ENCODE measurements around the gene NAXE.

Gene NAXE

GRCh38 chr1:156590326-156591180 lies 1.0 kb upstream of the NAXE start:
- ATAC-seq: no peak
- no peak for TF ChIP-seq RARB (CRISPR knock-in tag; IDR thresholded peaks at IDR 0.05)
- no peak for TF ChIP-seq ZFP30 (CRISPR knock-in tag; IDR thresholded peaks at IDR 0.05)
- no peak for TF ChIP-seq ESRRG (CRISPR knock-in tag; IDR thresholded peaks at IDR 0.05)
- TF ChIP-seq ISL1 (CRISPR knock-in tag; IDR thresholded peaks at IDR 0.05): no peak
- TF ChIP-seq SNAI2 (CRISPR knock-in tag; IDR thresholded peaks at IDR 0.05): no peak
- no peak for TF ChIP-seq ZFP3 (CRISPR knock-in tag; IDR thresholded peaks at IDR 0.05)
- TF ChIP-seq TSHZ2 (CRISPR knock-in tag; IDR thresholded peaks at IDR 0.05): no peak
- TF ChIP-seq CSRNP3 (CRISPR knock-in tag; IDR thresholded peaks at IDR 0.05): no peak
- TF ChIP-seq ZNF8 (CRISPR knock-in tag; IDR thresholded peaks at IDR 0.05): no peak
- no peak for TF ChIP-seq CREB5 (CRISPR knock-in tag; IDR thresholded peaks at IDR 0.05; ENCODE audit: low read depth)
- TF ChIP-seq PATZ1 (CRISPR knock-in tag; IDR thresholded peaks at IDR 0.05; ENCODE audit: borderline replicate concordance): no peak
- TF ChIP-seq POU6F1 (CRISPR knock-in tag; IDR thresholded peaks at IDR 0.05; ENCODE audit: borderline replicate concordance, low read depth): no peak
- TF ChIP-seq ARNTL (CRISPR knock-in tag; IDR thresholded peaks at IDR 0.05; ENCODE audit: borderline replicate concordance, low read depth): no peak
- TF ChIP-seq CSDC2 (CRISPR knock-in tag; IDR thresholded peaks at IDR 0.05): no peak
- no peak for TF ChIP-seq ZNF70 (CRISPR knock-in tag; IDR thresholded peaks at IDR 0.05)
- TF ChIP-seq TCF4 (CRISPR knock-in tag; IDR thresholded peaks at IDR 0.05; ENCODE audit: borderline replicate concordance): no peak
- TF ChIP-seq OSR1 (CRISPR knock-in tag; IDR thresholded peaks at IDR 0.05): no peak

- ATAC-seq: peak; percentile 6
- TF ChIP-seq ZFP3 (CRISPR knock-in tag; IDR thresholded peaks at IDR 0.05): no peak
- no peak for TF ChIP-seq GLIS3 (CRISPR knock-in tag; IDR thresholded peaks at IDR 0.05)
These were observed 470 bp upstream of the NAXE start for GRCh38 chr1:156591181-156591431.

GRCh38 chr1:156592158-156592909 lies 758 bp downstream of the NAXE start:
- ATAC-seq: peak; percentile 13
- no peak for TF ChIP-seq ZNF565 (CRISPR knock-in tag; conservative IDR thresholded peaks at IDR 0.05; ENCODE audit: low read depth)
- no peak for TF ChIP-seq TOX (CRISPR knock-in tag; IDR thresholded peaks at IDR 0.05; ENCODE audit: borderline replicate concordance)
- TF ChIP-seq PPARA (CRISPR knock-in tag; IDR thresholded peaks at IDR 0.05; ENCODE audit: borderline replicate concordance): no peak
- TF ChIP-seq CSRNP3 (CRISPR knock-in tag; IDR thresholded peaks at IDR 0.05): 0 out of 2 replicates have a peak, but pooled peaks have one; percentile 14
- no peak for TF ChIP-seq ARNTL (CRISPR knock-in tag; IDR thresholded peaks at IDR 0.05; ENCODE audit: borderline replicate concordance, low read depth)

Data from SK-N-SH treated with all-trans-retinoic acid at 6 μM for 48 hours (cell line).